Endothelial cell of umbilical vein (primary cell): ENCODE measurements around the gene RPLP2. TPM values are rescaled to one million over a fixed set of nuclear protein-coding genes. Genes with fewer than 3 reads are reported as not detected.

Experiments
- BruUV-seq: library from RNA; stranded (reverse); fragments of 400-500 nt; replicated peaks from 2 replicates; lab custom pipeline; 2021; lab: Mats Ljungman, UMichigan
- CTCF ChIA-PET: fragments of 300-600, 350-600 bp; sonication (Branson Sonifier 250); formaldehyde crosslinking; loops from one replicate; lab custom pipeline; 2021; ENCODE audit warnings: antibody characterized with exemption, inconsistent platforms; lab: Charles Lee
- POLR2A ChIA-PET: fragments of 300-600, 350-600 bp; sonication (Branson Sonifier 250); formaldehyde crosslinking; loops from one replicate; lab custom pipeline; 2021; ENCODE audit warnings: antibody characterized with exemption, inconsistent platforms; lab: Charles Lee
- DNase-seq: peaks from one replicate; pipeline ENCODE4 v3.0.0-alpha.2; 2011; ENCODE audit warnings: low read depth, low spot score
- FAIRE-seq: peaks from 2 replicates; lab custom pipeline; 2011; peaks lifted over from hg19 to GRCh38; lab: Jason Lieb, UNC
- H2AFZ ChIP-seq: 2 replicates; pipeline ENCODE4 v1.6.0; 2012; ENCODE audit warnings: low read depth, low read length, control low read depth, inconsistent platforms
- H3K27ac ChIP-seq: 2 replicates; pipeline ENCODE4 v1.5.1; 2011; ENCODE audit warnings: low read depth, mild to moderate bottlenecking, control low read depth, low read length, moderate library complexity; ENCODE audit not compliant: insufficient read depth
- H3K27me3 ChIP-seq, 2 experiments: 2 replicates each; pipeline versions ENCODE4 v1.6.0 to v1.6.1; 2011; ENCODE audit warnings: low read length in 2 of 2, mixed read lengths in 1 of 2; ENCODE audit not compliant: control insufficient read depth in 2 of 2, insufficient read depth in 2 of 2
- H3K36me3 ChIP-seq, 2 experiments: 2 replicates in 1 of 2; 3 replicates in 1 of 2; pipeline ENCODE4 v1.5.1; 2011; ENCODE audit warnings: low read length in 2 of 2, mild to moderate bottlenecking in 1 of 2, moderate library complexity in 1 of 2; ENCODE audit not compliant: control insufficient read depth in 2 of 2, insufficient read depth in 2 of 2; ENCODE audit errors: extremely low read depth in 1 of 2
- H3K4me1 ChIP-seq: 3 replicates; pipeline ENCODE4 v1.5.1; 2011; ENCODE audit warnings: mild to moderate bottlenecking, low read length; ENCODE audit not compliant: control insufficient read depth, insufficient read depth; ENCODE audit errors: extremely low read depth
- H3K4me2 ChIP-seq: 2 replicates; pipeline ENCODE4 v1.6.1; 2011; ENCODE audit warnings: low read length, control low read depth, mixed read lengths; ENCODE audit not compliant: insufficient read depth
- H3K4me3 ChIP-seq, 3 experiments: fragments of 200-600 bp in 1 of 3; sonication (generic), shearing (Covaris generic) in 1 of 3; replicated peaks in 1 of 3; 2 replicates each; pipeline ENCODE4 v1.5.1; 2011 to 2016; ENCODE audit warnings: control low read depth in 3 of 3, low read length in 3 of 3, mild to moderate bottlenecking in 2 of 3, inconsistent platforms in 1 of 3, low read depth in 1 of 3, moderate library complexity in 1 of 3; ENCODE audit not compliant: insufficient read depth in 1 of 3
- H3K79me2 ChIP-seq: 2 replicates; pipeline ENCODE4 v1.6.0; 2012; ENCODE audit warnings: low read length, inconsistent platforms; ENCODE audit not compliant: control insufficient read depth, insufficient read depth
- H3K9ac ChIP-seq: replicated peaks from 2 replicates; pipeline ENCODE3; 2011; ENCODE audit warnings: low read length, control low read depth; ENCODE audit not compliant: insufficient read depth; ENCODE audit errors: extremely low read depth
- H3K9me1 ChIP-seq: replicated peaks from 3 replicates; pipeline ENCODE4 v1.6.0; 2011; ENCODE audit warnings: mild to moderate bottlenecking, low read length; ENCODE audit not compliant: control insufficient read depth, insufficient read depth; ENCODE audit errors: extremely low read depth
- H3K9me3 ChIP-seq: replicated peaks from 2 replicates; pipeline ENCODE4 v1.5.1; 2012; ENCODE audit warnings: low read length, inconsistent platforms; ENCODE audit not compliant: control insufficient read depth, insufficient read depth
- H4K20me1 ChIP-seq: replicated peaks from 2 replicates; pipeline ENCODE3; 2011; ENCODE audit warnings: mild to moderate bottlenecking, low read length; ENCODE audit not compliant: control insufficient read depth, insufficient read depth; ENCODE audit errors: extremely low read depth
- CTCF ChIP-seq, 2 donors: IDR thresholded peaks; 1 replicate in 1 of 2; 2 replicates in 1 of 2; pipeline ENCODE4 v1.5.1; 2011; ENCODE audit warnings: low read length in 2 of 2, mild to moderate bottlenecking in 2 of 2, moderate library complexity in 2 of 2, control low read depth in 1 of 2, inconsistent platforms in 1 of 2, low read depth in 1 of 2; ENCODE audit not compliant: insufficient read depth in 1 of 2; ENCODE audit errors: extremely low read depth in 1 of 2
- EZH2 ChIP-seq: IDR thresholded peaks from 2 replicates; pipeline ENCODE4 v1.6.1; 2012; ENCODE audit warnings: borderline replicate concordance, low read depth, mild to moderate bottlenecking, moderate library complexity, low read length, inconsistent platforms; ENCODE audit not compliant: severe bottlenecking
- FOS ChIP-seq: IDR thresholded peaks from 2 replicates; pipeline ENCODE4 v1.6.1; 2011; ENCODE audit warnings: mild to moderate bottlenecking, low read length, moderate library complexity, borderline replicate concordance; ENCODE audit not compliant: insufficient read depth
- GATA2 ChIP-seq: IDR thresholded peaks from 2 replicates; pipeline ENCODE4 v1.7.0; 2011; ENCODE audit warnings: low read depth, mild to moderate bottlenecking, moderate library complexity, mixed read lengths, low read length; ENCODE audit not compliant: insufficient read length, insufficient read depth
- JUN ChIP-seq: IDR thresholded peaks from 2 replicates; pipeline ENCODE4 v1.6.1; 2011; ENCODE audit warnings: borderline replicate concordance, low read depth; ENCODE audit not compliant: insufficient read length, insufficient read depth
- MAX ChIP-seq: IDR thresholded peaks from 2 replicates; pipeline ENCODE4 v1.6.1; 2011; ENCODE audit not compliant: insufficient read depth, insufficient read length
- MYC ChIP-seq: IDR thresholded peaks from one replicate; pipeline ENCODE4 v1.6.1; 2011; ENCODE audit warnings: mild to moderate bottlenecking, low read depth, low read length
- POLR2A ChIP-seq: IDR thresholded peaks from 2 replicates; pipeline ENCODE4 v1.6.1; 2012; ENCODE audit warnings: low read depth, mild to moderate bottlenecking, control low read depth, low read length
- POLR2AphosphoS5 ChIP-seq: IDR thresholded peaks from 2 replicates; pipeline ENCODE4 v1.6.1; 2012; ENCODE audit warnings: low read depth, mild to moderate bottlenecking, control low read depth, low read length, moderate library complexity; ENCODE audit not compliant: insufficient read depth
- dilution Hi-C: fragments of 300-500 bp; cut with MboI; formaldehyde crosslinking; loops from one replicate; pipeline ENCODE4 v1.15.0; 2019; ENCODE audit warnings: low sequenced_read_pairs; ENCODE audit not compliant: extremely low pct_ligation_motif_present
- intact Hi-C: fragments of 100-400 bp; cut with micrococcal nuclease; formaldehyde crosslinking; loops from one replicate; pipeline ENCODE4 v1.10.0; 2022
- polyA plus RNA-seq, 4 experiments: library from polyadenylated mRNA; depleted of rRNA in 3 of 4; stranded (reverse) in 3 of 4; unstranded in 1 of 4; fragments of >200 nt; gene quantifications; 2 replicates each; pipeline versions ENCODE4 v1.2.1 to v1.2.3, GENCODE V29; 2011 to 2012; ENCODE audit warnings: missing spikeins in 1 of 4
- total RNA-seq: library from RNA; stranded (reverse); gene quantifications from 2 replicates; pipeline ENCODE4 v1.2.3, GENCODE V29; 2021

The RPLP2 gene
- total and polyA plus RNA-seq, 2 donors (not counting 3 experiments of a cell fraction or from before 2014, with no cell fraction given) = 1,579 to 1,739 TPM

- Histone ChIP-seq H3K4me2 (no peak overlapping the region), H3K27ac (no peak overlapping the region), H3K9ac (no peak overlapping the region), H3K4me3 (no peak overlapping the region), H3K9me1 (no peaks in the 10 kb centered on the region), H4K20me1 (no peaks in the 10 kb centered on the region), H3K27me3 (no peaks in the 10 kb centered on the region), H3K4me1 (no peaks in the 10 kb centered on the region), H3K9me3 (no peaks in the 10 kb centered on the region), H3K36me3 (no peaks in the 10 kb centered on the region), H2AFZ (no peak overlapping the region), H3K79me2 (no peaks in the 10 kb centered on the region)
- ChIA-PET CTCF (interaction anchor here (0.9 to 1.8 kb wide), 5 partner anchors 9 to 195 kb away, joined by 3 to 12 read pairs (median 4); no protein-coding TSS in a partner anchor), POLR2A (interaction anchor here (0.6 kb wide), 1 partner anchor 69 kb away, joined by 3 read pairs; the partner anchor contains the start of gene AP2A2)
- DNase-seq = no peak
- intact Hi-C loops = no loop called here
- no TSS peak for BruUV-seq
- dilution Hi-C loops = no loop called here
- TF ChIP-seq FOS = no peak
- TF ChIP-seq JUN = no peak
- no peak for TF ChIP-seq CTCF (IDR thresholded peaks at IDR 0.05; ENCODE audit: extremely low read depth in 1 of 2, insufficient read depth in 1 of 2, low read depth in 1 of 2, low read length in 2 of 2)
- no peak for TF ChIP-seq MAX
- no peak for TF ChIP-seq GATA2
- TF ChIP-seq MYC = no peak
- no peak for TF ChIP-seq EZH2
- TF ChIP-seq POLR2AphosphoS5 = no peak
- TF ChIP-seq POLR2A = no peak
- FAIRE-seq = no peak
Measured at GRCh38 chr11:856397-856796, 46.6 kb downstream of the RPLP2 start.
